SHP77 treated with DMSO at 0.1 percent for 48 hours (cell line): ENCODE results near the gene PRSS57.
"Not testable (repeated sequence)": the region's sequence is repeated elsewhere in the genome, so short reads cannot be mapped to it uniquely, and the experiment has no call there.

ENCODE experiments used
- DNase-seq: peaks from one replicate; lab custom pipeline; 2025; lab: John Stamatoyannopoulos, UW

The PRSS57 gene

GRCh38 chr19:674282-675151 lies 20.7 kb downstream of the PRSS57 start:
- no peak for DNase-seq

- DNase-seq, result no peak
Observed at GRCh38 chr19:670609-671075, 24.6 kb downstream of the PRSS57 start.

GRCh38 chr19:668675-669434 lies 26.4 kb downstream of the PRSS57 start:
- DNase-seq, result not testable (repeated sequence)

GRCh38 chr19:666985-667573 lies 28.2 kb downstream of the PRSS57 start:
- DNase-seq, result not testable (repeated sequence)

GRCh38 chr19:664913-665443 lies 30.3 kb downstream of the PRSS57 start:
- DNase-seq, result peak; percentile 74

- DNase-seq, result no peak
Observed at GRCh38 chr19:663682-664117, 31.6 kb downstream of the PRSS57 start.

- DNase-seq, result peak; percentile 73
Observed at GRCh38 chr19:662962-663681, 32.1 kb downstream of the PRSS57 start, which contains the start of gene RNF126. Gene RNF126 (minus strand): TSS chr19:663214. CDS start chr19:663121, 93 bp downstream.

GRCh38 chr19:662207-662961 lies 32.9 kb downstream of the PRSS57 start:
- DNase-seq, result no peak

- DNase-seq, result no peak
Observed at GRCh38 chr19:661427-662196, 33.6 kb downstream of the PRSS57 start.

- DNase-seq, result no peak
Observed at GRCh38 chr19:660793-661426, 34.3 kb downstream of the PRSS57 start.

- DNase-seq, result no peak
Observed at GRCh38 chr19:658916-659839, 36.1 kb downstream of the PRSS57 start.

GRCh38 chr19:658059-658839 lies 37.0 kb downstream of the PRSS57 start:
- no peak for DNase-seq

- no peak for DNase-seq
Observed at GRCh38 chr19:657611-658010, 37.6 kb downstream of the PRSS57 start.

- no peak for DNase-seq
Observed at GRCh38 chr19:656751-657559, 38.3 kb downstream of the PRSS57 start.

GRCh38 chr19:655691-656090 lies 39.6 kb downstream of the PRSS57 start:
- no peak for DNase-seq

- DNase-seq, result no peak
Observed at GRCh38 chr19:653425-653824, 41.8 kb downstream of the PRSS57 start.
